Measurements from ENCODE around the gene NBPF20. TPM values are rescaled to one million over a fixed set of nuclear protein-coding genes. Genes with fewer than 3 reads are reported as not detected.
"Not testable (repeated sequence)": the region's sequence is repeated elsewhere in the genome, so short reads cannot be mapped to it uniquely, and the experiment has no call there.

The NBPF20 gene
- total RNA-seq, 1 donor from 2014 or later = 3.0 TPM

DNA sequence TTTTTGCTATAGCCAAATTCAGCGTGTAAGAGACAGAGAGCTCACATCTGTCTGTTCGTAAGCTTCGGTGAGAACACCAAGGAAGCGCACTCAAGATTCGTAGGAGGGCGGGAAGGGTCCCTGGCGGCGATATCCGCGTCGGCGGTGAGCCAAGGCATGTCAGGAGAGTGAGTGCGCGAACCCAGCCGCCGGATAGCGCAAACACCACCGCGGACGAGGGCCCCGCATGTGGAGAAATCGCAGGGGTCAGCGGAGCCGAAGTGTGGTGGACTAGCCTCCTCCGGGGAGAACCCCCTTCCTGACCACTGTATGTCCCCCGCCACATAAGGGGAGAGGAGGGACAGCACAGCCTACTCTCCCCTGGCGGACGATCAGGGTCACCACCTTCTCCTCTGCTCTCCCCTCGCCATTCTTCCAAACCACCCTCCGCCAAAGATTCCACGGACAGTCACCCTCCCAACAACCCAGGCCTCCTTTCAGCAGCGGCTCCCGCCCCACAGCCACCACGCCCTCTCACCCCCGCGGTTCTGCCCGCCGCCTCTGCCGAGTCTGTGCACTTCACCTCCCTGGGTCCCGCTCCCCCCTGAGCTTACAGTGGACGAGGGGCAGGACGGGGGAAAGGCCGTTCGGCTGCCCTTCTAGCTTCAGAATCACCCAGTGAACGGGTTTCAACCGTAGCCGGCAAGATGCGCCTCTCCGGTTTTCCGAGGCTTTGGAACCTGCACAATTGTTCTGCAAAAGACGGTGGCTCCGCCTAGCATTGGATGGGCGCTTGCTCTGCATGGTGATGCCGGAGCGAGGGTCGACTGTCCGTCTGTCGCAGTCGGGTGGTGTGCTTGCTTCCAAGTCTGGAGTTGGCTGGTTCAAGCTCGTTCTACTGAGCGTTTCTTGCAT lies 6.2 kb upstream of the NBPF20 start:
- peaks cover 46% of the 10 kb centered on the region for H3K27me3 Mint-ChIP-seq (ENCODE audit: low read depth, unreplicated experiment)
- H3K4me3 Mint-ChIP-seq (ENCODE audit: unreplicated experiment); H3K4me1 Mint-ChIP-seq (ENCODE audit: low read depth, unreplicated experiment): not testable (repeated sequence)

DNA sequence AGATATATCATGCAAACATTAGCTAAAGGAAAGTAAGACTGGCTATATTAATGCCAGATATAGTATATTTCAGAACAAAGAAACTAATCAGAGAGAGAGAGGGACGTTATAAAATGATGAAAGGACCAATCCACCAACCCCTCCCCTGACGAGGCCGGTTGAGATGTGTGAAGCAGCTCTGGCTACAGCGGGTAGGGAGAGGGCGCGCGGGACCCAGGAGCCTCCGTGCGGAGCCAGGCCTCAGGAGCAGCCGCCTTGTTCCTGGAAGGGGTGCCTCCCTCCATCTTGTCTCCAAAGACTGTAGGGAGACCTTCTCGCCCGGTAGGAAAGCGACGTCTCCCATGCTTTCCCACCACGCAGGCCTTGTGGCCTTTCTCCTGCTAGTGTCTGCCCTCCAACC lies 5.4 kb upstream of the NBPF20 start:
- not testable (repeated sequence) for H3K4me1 ChIP-seq (ENCODE audit: insufficient read depth, low read length); H3K4me2 ChIP-seq (ENCODE audit: low read length); H3K27ac ChIP-seq (ENCODE audit: low read depth, low read length); H3K36me3 ChIP-seq (ENCODE audit: insufficient read depth, low read length); H4K20me1 ChIP-seq (ENCODE audit: insufficient read depth, low read length); H3K9ac ChIP-seq (ENCODE audit: low read length); H3K27ac Mint-ChIP-seq (ENCODE audit: unreplicated experiment); FAIRE-seq; H3K4me3 Mint-ChIP-seq (ENCODE audit: unreplicated experiment); DNase-seq (ENCODE audit: low read depth); H3K4me3 ChIP-seq (ENCODE audit: insufficient read depth, low read depth, low read length); H3K9me3 ChIP-seq (ENCODE audit: insufficient read depth, low read depth, low read length); H3K79me2 ChIP-seq (ENCODE audit: insufficient read depth, low read length); H2AFZ ChIP-seq (ENCODE audit: low read depth, low read length); H3K4me1 Mint-ChIP-seq (ENCODE audit: low read depth, unreplicated experiment); H3K36me3 Mint-ChIP-seq (ENCODE audit: low read depth, unreplicated experiment)
- peaks cover 28% of the 10 kb centered on the region for H3K27me3 ChIP-seq (ENCODE audit: insufficient read depth, low read length)
- peaks cover 11% of the 10 kb centered on the region for H3K9me3 Mint-ChIP-seq (ENCODE audit: unreplicated experiment)
- peak; percentile 35 for TF ChIP-seq EZH2 (IDR thresholded peaks at IDR 0.05; ENCODE audit: insufficient read depth, low read length)
- peaks cover 44% of the 10 kb centered on the region for H3K27me3 Mint-ChIP-seq (ENCODE audit: low read depth, unreplicated experiment)

More for the DNA sequence above, 6.2 kb upstream of the NBPF20 start:
- H3K9me3 Mint-ChIP-seq (ENCODE audit: unreplicated experiment) = peaks cover 11% of the 10 kb centered on the region
- H4K20me1 ChIP-seq (ENCODE audit: insufficient read depth, low read length); H3K27ac Mint-ChIP-seq (ENCODE audit: unreplicated experiment); H3K27ac ChIP-seq (ENCODE audit: low read depth, low read length); FAIRE-seq; DNase-seq (ENCODE audit: low read depth); H3K36me3 ChIP-seq (ENCODE audit: insufficient read depth, low read length); H3K36me3 Mint-ChIP-seq (ENCODE audit: low read depth, unreplicated experiment); H3K9me3 ChIP-seq (ENCODE audit: insufficient read depth, low read depth, low read length); H3K4me1 ChIP-seq (ENCODE audit: insufficient read depth, low read length); H3K79me2 ChIP-seq (ENCODE audit: insufficient read depth, low read length); H3K4me3 ChIP-seq (ENCODE audit: insufficient read depth, low read depth, low read length); H2AFZ ChIP-seq (ENCODE audit: low read depth, low read length); H3K9ac ChIP-seq (ENCODE audit: low read length): not testable (repeated sequence)
- H3K4me2 ChIP-seq (ENCODE audit: low read length) = peak overlapping the region; percentile 60
- H3K27me3 ChIP-seq (ENCODE audit: insufficient read depth, low read length) = peaks cover 28% of the 10 kb centered on the region
- peak; percentile 57 for TF ChIP-seq EZH2 (IDR thresholded peaks at IDR 0.05; ENCODE audit: insufficient read depth, low read length)

DNA sequence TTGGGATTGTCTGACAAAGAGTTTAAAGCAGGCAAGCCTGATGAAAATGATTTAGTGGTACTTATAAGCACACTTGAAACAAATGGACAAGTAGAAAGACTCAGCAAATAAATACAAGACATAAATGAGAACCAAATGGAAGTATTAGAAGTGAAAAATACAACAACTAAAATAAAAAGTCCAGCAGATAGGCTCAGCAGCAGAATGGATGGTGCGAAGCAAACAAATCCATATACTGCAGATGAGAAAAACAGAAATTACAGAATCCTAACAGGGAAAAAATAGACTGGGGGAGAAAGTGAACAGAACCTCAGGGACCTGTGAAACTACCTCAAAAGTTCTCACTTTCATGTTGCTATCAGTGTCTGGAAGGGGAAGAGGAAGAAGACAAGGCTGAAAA lies 3.9 kb upstream of the NBPF20 start:
- H3K27me3 ChIP-seq (ENCODE audit: insufficient read depth, low read length) = peaks cover 28% of the 10 kb centered on the region

DNA sequence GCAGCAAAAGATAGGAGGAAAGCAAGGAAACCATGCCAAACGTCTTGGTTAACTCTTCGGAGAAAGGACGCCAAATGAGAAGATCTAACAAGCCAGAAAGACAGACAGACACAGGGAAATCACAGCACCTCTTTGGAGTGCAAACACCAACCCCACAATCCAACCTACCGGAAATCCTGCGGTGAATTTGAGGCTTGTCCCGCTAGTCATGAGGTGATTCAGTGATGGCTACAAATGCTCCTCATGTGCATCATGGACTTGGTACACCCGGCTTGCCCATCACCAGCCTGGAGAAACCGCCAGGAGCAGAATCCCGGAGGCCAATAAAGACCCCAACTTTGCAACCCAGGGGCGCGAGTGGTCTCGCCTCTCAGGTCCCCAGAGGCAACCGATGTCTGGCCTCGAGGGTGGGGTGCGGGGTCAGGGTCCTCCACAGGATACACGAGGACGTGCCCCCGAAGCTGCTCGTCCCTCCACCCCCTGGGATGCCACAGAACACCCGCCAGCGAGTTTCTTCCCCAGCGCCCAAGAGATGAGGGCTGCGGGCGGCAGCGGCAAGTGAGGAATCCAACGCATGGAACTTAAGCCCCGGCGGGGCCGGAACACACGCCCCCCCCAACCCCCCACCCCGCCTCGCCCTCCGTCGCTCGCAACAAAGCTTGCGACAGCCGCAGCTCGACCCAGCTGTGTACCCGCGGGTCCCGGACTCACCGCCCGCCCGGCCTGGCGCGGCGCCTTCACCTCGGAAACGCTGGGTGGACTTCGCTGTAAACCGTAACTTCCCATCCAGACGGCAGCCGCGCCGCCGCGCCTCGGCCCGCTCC lies 579 bp downstream of the NBPF20 start:
- FAIRE-seq; H3K4me1 ChIP-seq (ENCODE audit: insufficient read depth, low read length); H3K4me1 Mint-ChIP-seq (ENCODE audit: low read depth, unreplicated experiment); H3K9me3 Mint-ChIP-seq (ENCODE audit: unreplicated experiment); H4K20me1 ChIP-seq (ENCODE audit: insufficient read depth, low read length); H3K9me3 ChIP-seq (ENCODE audit: insufficient read depth, low read depth, low read length); H3K36me3 Mint-ChIP-seq (ENCODE audit: low read depth, unreplicated experiment); H3K79me2 ChIP-seq (ENCODE audit: insufficient read depth, low read length); H3K27ac ChIP-seq (ENCODE audit: low read depth, low read length); H3K36me3 ChIP-seq (ENCODE audit: insufficient read depth, low read length); H3K27ac Mint-ChIP-seq (ENCODE audit: unreplicated experiment): not testable (repeated sequence)
- Histone ChIP-seq H2AFZ (ENCODE audit: low read depth, low read length) (peak overlapping the region; percentile 98), H3K4me3 (ENCODE audit: insufficient read depth, low read depth, low read length) (peak overlapping the region; percentile 70), H3K9ac (ENCODE audit: low read length) (peak overlapping the region; percentile 75), H3K4me2 (ENCODE audit: low read length) (peak overlapping the region; percentile 96), H3K27me3 (ENCODE audit: insufficient read depth, low read length) (peaks cover 23% of the 10 kb centered on the region)
- peaks cover 26% of the 10 kb centered on the region for H3K27me3 Mint-ChIP-seq (ENCODE audit: low read depth, unreplicated experiment)
- DNase-seq (ENCODE audit: low read depth) = peak; percentile 54
- peak overlapping the region; percentile 95 for H3K4me3 Mint-ChIP-seq (ENCODE audit: unreplicated experiment)

More for the DNA sequence above, 3.9 kb upstream of the NBPF20 start:
- not testable (repeated sequence) for H3K4me1 Mint-ChIP-seq (ENCODE audit: low read depth, unreplicated experiment); H3K4me3 ChIP-seq (ENCODE audit: insufficient read depth, low read depth, low read length); H3K4me3 Mint-ChIP-seq (ENCODE audit: unreplicated experiment); H3K4me2 ChIP-seq (ENCODE audit: low read length); H3K4me1 ChIP-seq (ENCODE audit: insufficient read depth, low read length); H3K36me3 ChIP-seq (ENCODE audit: insufficient read depth, low read length); H2AFZ ChIP-seq (ENCODE audit: low read depth, low read length); DNase-seq (ENCODE audit: low read depth); H3K36me3 Mint-ChIP-seq (ENCODE audit: low read depth, unreplicated experiment); H4K20me1 ChIP-seq (ENCODE audit: insufficient read depth, low read length); H3K27ac ChIP-seq (ENCODE audit: low read depth, low read length); H3K9ac ChIP-seq (ENCODE audit: low read length); FAIRE-seq; H3K79me2 ChIP-seq (ENCODE audit: insufficient read depth, low read length); H3K9me3 ChIP-seq (ENCODE audit: insufficient read depth, low read depth, low read length); H3K27ac Mint-ChIP-seq (ENCODE audit: unreplicated experiment)
- Mint-ChIP-seq H3K9me3 (ENCODE audit: unreplicated experiment) (peaks cover 11% of the 10 kb centered on the region), H3K27me3 (ENCODE audit: low read depth, unreplicated experiment) (peaks cover 44% of the 10 kb centered on the region)

DNA sequence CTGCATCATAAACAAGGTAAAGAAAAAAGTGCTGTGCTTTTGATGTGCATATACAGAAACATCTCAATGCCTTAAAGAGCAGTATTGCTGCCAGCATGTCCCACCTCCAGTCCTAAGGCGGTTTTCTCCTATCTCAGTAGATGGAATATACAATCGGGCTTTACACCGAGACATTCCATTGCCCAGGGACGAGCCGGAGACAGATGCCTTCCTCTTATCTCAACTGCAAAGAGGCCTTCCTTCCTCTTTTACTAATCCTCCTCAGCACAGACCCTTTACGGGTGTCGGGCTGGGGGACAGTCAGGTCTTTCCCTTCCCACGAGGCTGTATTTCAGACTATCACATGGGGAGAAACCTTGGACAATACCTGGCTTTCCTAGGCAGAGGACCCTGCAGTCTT lies 10.3 kb downstream of the NBPF20 start:
- H3K4me3 Mint-ChIP-seq (ENCODE audit: unreplicated experiment); DNase-seq (ENCODE audit: low read depth); H4K20me1 ChIP-seq (ENCODE audit: insufficient read depth, low read length); FAIRE-seq; H3K79me2 ChIP-seq (ENCODE audit: insufficient read depth, low read length); H3K4me2 ChIP-seq (ENCODE audit: low read length); H3K9me3 ChIP-seq (ENCODE audit: insufficient read depth, low read depth, low read length); H3K36me3 ChIP-seq (ENCODE audit: insufficient read depth, low read length); H3K27ac Mint-ChIP-seq (ENCODE audit: unreplicated experiment); H3K4me3 ChIP-seq (ENCODE audit: insufficient read depth, low read depth, low read length); H3K36me3 Mint-ChIP-seq (ENCODE audit: low read depth, unreplicated experiment); H3K4me1 Mint-ChIP-seq (ENCODE audit: low read depth, unreplicated experiment); H3K9ac ChIP-seq (ENCODE audit: low read length); H3K27ac ChIP-seq (ENCODE audit: low read depth, low read length); H3K9me3 Mint-ChIP-seq (ENCODE audit: unreplicated experiment); H3K27me3 ChIP-seq (ENCODE audit: insufficient read depth, low read length); H3K27me3 Mint-ChIP-seq (ENCODE audit: low read depth, unreplicated experiment); H2AFZ ChIP-seq (ENCODE audit: low read depth, low read length); H3K4me1 ChIP-seq (ENCODE audit: insufficient read depth, low read length): not testable (repeated sequence)
